HG02870 (cell line): ENCODE results near the gene BBS9.

Experiments used
- ATAC-seq: cut with Tn5 transposase; IDR thresholded peaks from one replicate; pipeline ENCODE4 v1.9.1; 2021; ENCODE audit warnings: mild to moderate bottlenecking, moderate library complexity; ENCODE audit not compliant: unreplicated experiment

BBS9 gene

DNA sequence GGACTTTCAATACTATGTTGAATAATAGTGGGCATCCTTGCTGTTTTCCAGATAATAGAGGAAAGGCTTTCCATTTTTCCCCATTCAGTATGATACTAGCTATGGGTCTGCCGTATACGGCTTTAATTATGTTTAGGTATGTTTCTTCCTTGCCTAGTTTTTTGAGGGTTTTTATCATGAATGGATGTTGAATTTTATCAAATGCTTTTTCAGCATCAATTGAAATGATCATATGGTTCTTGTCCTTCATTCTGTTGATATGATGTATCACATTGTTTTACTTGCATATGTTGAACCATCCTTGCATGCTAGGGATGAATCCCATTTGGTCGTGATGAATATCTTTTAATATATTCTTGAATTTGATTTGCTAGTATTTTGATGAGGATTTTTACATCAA is 11.0 kb upstream of the BBS9 start:
- ATAC-seq = no peak

DNA sequence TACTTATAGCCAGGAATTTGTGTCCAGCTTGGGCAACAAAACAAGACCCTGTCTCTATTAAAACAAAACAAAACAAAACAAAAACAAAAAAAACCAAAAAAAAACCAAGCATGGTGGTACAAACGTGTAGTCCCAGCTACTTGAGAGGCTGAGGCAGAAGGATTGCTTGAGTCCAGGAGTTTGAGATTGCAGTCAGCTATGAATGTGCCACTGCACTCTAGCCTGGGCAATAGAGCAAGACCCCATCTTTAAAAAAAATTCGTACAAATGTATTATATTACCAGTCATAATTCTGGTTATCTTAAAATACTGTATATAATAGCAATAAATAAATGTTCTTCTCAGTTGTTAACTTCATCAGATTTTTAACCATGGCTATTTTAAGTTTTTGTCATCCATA is 2.3 kb upstream of the BBS9 start:
- ATAC-seq = no peak

DNA sequence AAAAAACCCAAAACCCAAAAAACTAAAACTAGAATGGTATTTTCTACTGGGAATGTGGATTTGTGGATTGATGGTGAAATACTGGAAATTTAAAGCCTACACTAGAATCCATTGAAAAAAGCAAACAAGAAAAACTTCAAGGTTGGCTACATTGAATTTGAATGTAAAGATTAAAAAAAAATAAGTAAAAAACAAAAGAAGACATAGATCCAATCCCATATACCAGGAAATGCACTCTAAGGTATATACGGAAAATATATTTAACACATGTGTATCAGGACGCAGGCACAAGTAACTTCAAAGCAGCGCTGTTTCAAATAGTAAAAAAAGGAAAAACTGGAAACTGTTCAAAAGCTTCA is 754 bp upstream of the BBS9 start:
- ATAC-seq = no peak

GRCh38 chr7:33129806-33130153 is 416 bp downstream of the BBS9 start:
- no peak for ATAC-seq

GRCh38 chr7:33130184-33130583 is 820 bp downstream of the BBS9 start:
- no peak for ATAC-seq

DNA sequence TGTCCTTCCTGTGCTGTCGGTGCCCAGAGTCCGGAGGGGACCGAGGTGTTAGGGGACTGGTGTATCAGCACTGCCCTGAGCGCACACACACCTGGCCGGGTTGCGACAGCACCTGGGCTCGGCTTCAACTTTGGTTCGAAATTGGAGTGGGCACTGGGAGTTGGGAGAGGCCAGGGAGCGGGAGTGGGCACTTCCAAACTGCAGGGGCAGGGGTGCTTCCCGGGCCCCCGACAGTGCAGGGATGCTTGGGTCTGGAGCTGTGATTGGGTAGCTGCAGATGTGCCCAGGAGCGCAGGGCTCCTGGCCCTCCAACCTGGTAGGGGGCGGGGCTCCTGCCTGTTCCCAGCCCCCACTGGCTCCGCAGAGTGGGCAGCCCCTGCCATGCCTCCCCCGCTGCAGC is 7.7 kb downstream of the BBS9 start:
- ATAC-seq = no peak

DNA sequence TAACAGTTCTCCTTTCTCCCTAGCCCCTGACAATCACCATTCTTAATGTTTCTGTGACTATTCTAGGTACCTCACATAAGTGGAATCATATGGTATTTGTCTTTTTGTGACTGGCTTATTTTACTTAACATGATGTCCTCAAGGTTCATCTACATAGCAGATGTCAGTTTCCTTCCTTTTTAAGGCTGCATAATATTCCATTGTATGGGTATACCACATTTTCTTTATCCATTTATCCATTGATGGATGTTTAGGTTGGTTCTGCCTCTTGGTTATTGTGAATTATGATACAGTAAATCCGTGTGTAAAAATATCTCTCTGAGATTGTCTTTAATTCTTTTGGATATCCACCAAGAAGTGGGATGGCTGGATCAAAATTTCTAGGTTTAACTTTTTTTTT is 13.2 kb downstream of the BBS9 start:
- no peak for ATAC-seq

- no peak for ATAC-seq
Observed at GRCh38 chr7:33143996-33144718, 14.8 kb downstream of the BBS9 start.

DNA sequence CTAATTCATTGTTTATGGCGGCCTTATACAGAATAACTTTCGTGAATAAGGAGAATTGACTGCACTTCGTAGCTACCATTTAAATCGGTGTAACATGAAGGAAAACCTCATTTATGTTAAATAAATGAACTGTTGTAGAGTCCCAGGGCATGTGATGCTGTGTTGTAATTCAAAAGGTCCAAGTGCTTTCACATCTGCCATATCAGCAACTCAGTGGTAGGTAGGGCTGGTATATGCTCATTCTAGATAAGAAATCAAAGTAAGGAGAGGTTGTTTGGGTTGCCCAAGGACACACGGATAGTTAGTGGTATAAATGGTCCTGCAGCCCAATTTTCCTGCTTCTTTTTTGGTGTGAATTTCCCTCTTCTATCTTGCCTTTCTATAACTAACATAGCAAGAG is 15.8 kb downstream of the BBS9 start:
- no peak for ATAC-seq

GRCh38 chr7:33152087-33152486 is 22.7 kb downstream of the BBS9 start:
- no peak for ATAC-seq

GRCh38 chr7:33155811-33156210 is 26.4 kb downstream of the BBS9 start:
- no peak for ATAC-seq

GRCh38 chr7:33156441-33156840 is 27.1 kb downstream of the BBS9 start:
- ATAC-seq = no peak

GRCh38 chr7:33157311-33157710 is 27.9 kb downstream of the BBS9 start:
- no peak for ATAC-seq

- no peak for ATAC-seq
Observed at GRCh38 chr7:33157781-33158180, 28.4 kb downstream of the BBS9 start.

- ATAC-seq = no peak
Observed at GRCh38 chr7:33177876-33178275, 48.5 kb downstream of the BBS9 start.

- ATAC-seq = no peak
Observed at GRCh38 chr7:33179519-33179918, 50.2 kb downstream of the BBS9 start.

DNA sequence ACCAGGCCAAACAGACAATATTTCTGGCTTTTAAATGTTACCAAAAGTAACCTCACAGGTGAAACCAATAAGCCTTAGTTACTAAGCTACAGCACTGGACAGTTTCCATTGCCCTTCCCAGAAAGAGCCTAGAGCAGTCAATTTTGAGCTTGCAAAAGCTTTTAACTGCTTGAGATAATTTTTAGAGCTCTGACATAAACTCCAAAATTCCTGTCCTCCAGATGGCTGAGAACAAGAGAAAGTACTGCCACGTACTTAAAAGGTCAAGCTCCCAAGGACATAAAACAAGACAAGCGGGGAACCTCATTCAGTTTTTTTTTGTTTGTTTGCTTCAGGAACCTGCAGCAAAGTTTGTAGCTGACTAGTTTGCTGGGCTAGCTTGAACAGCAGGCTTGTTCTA is 54.1 kb downstream of the BBS9 start:
- ATAC-seq = no peak

GRCh38 chr7:33184828-33185227 is 55.5 kb downstream of the BBS9 start:
- no peak for ATAC-seq

- ATAC-seq = peak; percentile 65
Observed at GRCh38 chr7:33185786-33186185, 56.4 kb downstream of the BBS9 start.

DNA sequence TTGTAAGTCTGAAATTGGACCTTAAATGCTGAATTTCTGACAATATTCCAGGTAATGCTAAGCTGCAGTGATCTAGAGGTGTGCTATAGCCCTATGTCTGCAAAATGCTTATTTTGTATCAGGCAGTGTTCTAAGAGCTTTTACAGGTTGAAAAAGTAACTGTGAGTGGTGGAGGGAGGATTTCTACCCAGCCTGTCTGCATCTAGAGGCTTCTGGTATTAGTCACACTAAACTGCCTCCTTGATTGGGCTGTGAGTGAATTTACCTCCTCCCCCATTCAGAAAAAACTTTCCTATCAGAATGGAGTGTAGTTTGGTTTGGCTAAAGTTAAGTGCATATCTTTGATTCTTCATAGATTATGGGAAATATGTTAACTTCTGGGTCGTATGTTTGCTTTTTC is 56.8 kb downstream of the BBS9 start:
- no peak for ATAC-seq

- no peak for ATAC-seq
Observed at GRCh38 chr7:33190688-33191304, 61.4 kb downstream of the BBS9 start.

DNA sequence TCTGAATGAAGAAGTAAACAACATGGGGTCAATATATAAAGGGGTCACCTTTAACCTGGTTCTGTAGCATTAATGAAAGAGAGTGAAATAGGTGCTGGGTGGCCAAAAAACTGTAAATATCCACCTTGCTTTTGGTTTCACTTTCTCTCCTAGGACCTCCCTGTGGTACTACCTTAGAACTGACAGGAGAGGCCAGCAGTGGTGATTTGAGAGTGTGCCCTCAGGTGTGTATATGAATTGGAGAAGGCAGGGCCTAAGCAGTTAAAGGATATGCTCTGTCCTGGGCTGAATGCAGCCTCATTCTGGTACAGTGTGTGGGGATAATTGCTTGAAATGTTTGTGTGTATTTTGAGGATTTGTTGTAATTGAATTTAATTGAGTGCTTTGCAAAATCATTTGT is 62.0 kb downstream of the BBS9 start:
- ATAC-seq = peak; percentile 64

DNA sequence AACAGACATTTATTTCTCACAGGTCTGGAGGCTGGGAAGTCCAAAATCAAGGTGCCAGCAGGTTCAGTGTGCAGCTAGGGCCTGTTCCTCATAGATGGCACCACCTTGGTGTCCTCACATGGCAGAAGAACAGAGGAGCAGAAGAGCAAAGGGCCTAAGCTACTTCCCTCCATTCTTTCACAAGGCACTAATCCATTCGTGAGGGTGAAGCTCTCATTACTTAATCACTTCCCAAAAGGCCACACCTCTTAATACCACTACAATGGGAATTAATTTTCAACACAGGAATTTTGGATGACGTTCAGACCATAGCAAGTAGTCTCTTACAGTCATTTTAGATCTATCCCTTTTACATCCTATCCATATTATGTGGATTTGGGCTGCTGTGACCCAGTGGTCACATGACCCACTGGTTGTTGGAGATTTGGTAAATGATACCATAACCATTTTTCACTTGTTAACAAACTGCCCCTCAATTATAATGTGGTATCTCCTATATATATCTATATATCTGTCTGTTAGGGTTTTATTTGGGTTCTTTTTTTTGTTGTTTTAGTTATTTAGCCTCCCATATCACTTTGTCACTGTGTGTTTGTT is 63.4 kb downstream of the BBS9 start:
- no peak for ATAC-seq
